Sigmoid colon (tissue), 4 donors: ENCODE data around the gene CCR1.

Source experiments
- POLR2AphosphoS5 ChIP-seq, 4 donors: sonication (generic); formaldehyde crosslinking; IDR thresholded peaks; one replicate each; pipeline ENCODE4 v1.6.1; 2017; ENCODE audit warnings: antibody characterized with exemption in 4 of 4
- TF ChIP-seq, protein P1 (sequence below), 4 experiments: fragments of 450-650 bp in 3 of 4; fragments of 200-600 bp in 1 of 4; IDR thresholded peaks; one replicate each; pipeline ENCODE4 v1.5.1; 2016 to 2019; ENCODE audit warnings: antibody characterized with exemption in 4 of 4, mild to moderate bottlenecking in 3 of 4, moderate library complexity in 2 of 4

DNA sequence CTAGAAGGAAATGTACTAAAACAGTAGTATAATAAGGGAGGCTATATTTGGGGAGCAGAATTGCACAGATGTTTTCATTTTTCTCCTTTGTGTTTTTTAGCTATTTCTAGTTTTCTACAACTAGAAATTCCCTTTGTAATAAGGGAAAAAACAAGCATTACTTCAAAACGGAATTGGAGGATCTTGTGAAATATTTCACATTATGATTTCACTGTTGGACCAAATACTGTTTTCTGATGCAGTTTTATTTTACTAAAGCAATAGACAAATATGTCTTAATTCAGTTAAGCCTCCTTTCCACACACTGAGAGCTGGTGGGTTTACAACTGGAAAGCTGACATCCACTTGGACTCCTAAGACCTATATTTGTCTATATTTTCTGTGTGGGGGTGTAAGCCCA is 7.3 kb downstream of the CCR1 start:
- TF ChIP-seq POLR2AphosphoS5 (IDR thresholded peaks at IDR 0.05) = no peak
- TF ChIP-seq, protein P1, sequence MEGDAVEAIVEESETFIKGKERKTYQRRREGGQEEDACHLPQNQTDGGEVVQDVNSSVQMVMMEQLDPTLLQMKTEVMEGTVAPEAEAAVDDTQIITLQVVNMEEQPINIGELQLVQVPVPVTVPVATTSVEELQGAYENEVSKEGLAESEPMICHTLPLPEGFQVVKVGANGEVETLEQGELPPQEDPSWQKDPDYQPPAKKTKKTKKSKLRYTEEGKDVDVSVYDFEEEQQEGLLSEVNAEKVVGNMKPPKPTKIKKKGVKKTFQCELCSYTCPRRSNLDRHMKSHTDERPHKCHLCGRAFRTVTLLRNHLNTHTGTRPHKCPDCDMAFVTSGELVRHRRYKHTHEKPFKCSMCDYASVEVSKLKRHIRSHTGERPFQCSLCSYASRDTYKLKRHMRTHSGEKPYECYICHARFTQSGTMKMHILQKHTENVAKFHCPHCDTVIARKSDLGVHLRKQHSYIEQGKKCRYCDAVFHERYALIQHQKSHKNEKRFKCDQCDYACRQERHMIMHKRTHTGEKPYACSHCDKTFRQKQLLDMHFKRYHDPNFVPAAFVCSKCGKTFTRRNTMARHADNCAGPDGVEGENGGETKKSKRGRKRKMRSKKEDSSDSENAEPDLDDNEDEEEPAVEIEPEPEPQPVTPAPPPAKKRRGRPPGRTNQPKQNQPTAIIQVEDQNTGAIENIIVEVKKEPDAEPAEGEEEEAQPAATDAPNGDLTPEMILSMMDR (IDR thresholded peaks at IDR 0.05) = no peak
